HG02763 (cell line): Measurements from ENCODE around the gene CERS1.

ENCODE experiments used
- ATAC-seq: cut with Tn5 transposase; IDR thresholded peaks from one replicate; pipeline ENCODE4 v1.9.1; 2021; ENCODE audit warnings: mild to moderate bottlenecking, moderate library complexity; ENCODE audit not compliant: unreplicated experiment

The CERS1 gene

GRCh38 chr19:18841400-18841799 lies 54.6 kb downstream of the CERS1 start:
- no peak for ATAC-seq

GRCh38 chr19:18840288-18841267 lies 55.4 kb downstream of the CERS1 start:
- no peak for ATAC-seq

- ATAC-seq = no peak
These were observed 56.3 kb downstream of the CERS1 start for GRCh38 chr19:18839465-18840287.

GRCh38 chr19:18834644-18834984 lies 61.3 kb downstream of the CERS1 start:
- no peak for ATAC-seq

- no peak for ATAC-seq
These were observed 61.9 kb downstream of the CERS1 start for GRCh38 chr19:18833849-18834643.

- no peak for ATAC-seq
These were observed 62.8 kb downstream of the CERS1 start for GRCh38 chr19:18833141-18833476.

GRCh38 chr19:18832306-18833140 lies 63.4 kb downstream of the CERS1 start:
- ATAC-seq = peak; percentile 22

- ATAC-seq = peak; percentile 78
These were observed 64.2 kb downstream of the CERS1 start, which contains the start of gene UPF1 for GRCh38 chr19:18831524-18832305. TSS of gene UPF1 (plus strand) at chr19:18831959. CDS start at chr19:18832210, 251 bp downstream.

- no peak for ATAC-seq
These were observed 65.5 kb downstream of the CERS1 start for GRCh38 chr19:18830488-18830887.

GRCh38 chr19:18828786-18829185 lies 67.2 kb downstream of the CERS1 start:
- ATAC-seq = no peak
